Neural crest cell (in vitro differentiated cells): ENCODE data around the gene CDC42. TPM values are rescaled to one million over a fixed set of nuclear protein-coding genes. Genes with fewer than 3 reads are reported as not detected.

Source experiments
- DNase-seq: peaks from one replicate; pipeline ENCODE4 v3.0.0; 2021; ENCODE audit warnings: low read depth, mixed read lengths, low spot score
- H3K27ac Mint-ChIP-seq: one replicate; pipeline ENCODE4 v1.8.0; 2021; ENCODE audit warnings: mild to moderate bottlenecking, mixed read lengths; ENCODE audit not compliant: unreplicated experiment
- H3K27me3 Mint-ChIP-seq: 2 replicates; pipeline ENCODE4 v1.8.0; 2021; ENCODE audit warnings: low read depth, mild to moderate bottlenecking, mixed read lengths
- H3K36me3 Mint-ChIP-seq: 2 replicates; pipeline ENCODE4 v1.8.0; 2021; ENCODE audit warnings: low read depth, mild to moderate bottlenecking, mixed read lengths
- H3K4me1 Mint-ChIP-seq: 2 replicates; pipeline ENCODE4 v1.8.0; 2021; ENCODE audit warnings: mixed read lengths
- H3K4me3 Mint-ChIP-seq: one replicate; pipeline ENCODE4 v1.8.0; 2021; ENCODE audit warnings: mild to moderate bottlenecking, mixed read lengths
- H3K9me3 Mint-ChIP-seq: 2 replicates; pipeline ENCODE4 v1.8.0; 2021; ENCODE audit warnings: mixed read lengths
- CTCF ChIP-seq: fragments of 200-600 bp; sonication (generic); conservative IDR thresholded peaks from 2 replicates; pipeline ENCODE4 v1.5.0; 2021; ENCODE audit warnings: antibody characterized with exemption, mild to moderate bottlenecking
- total RNA-seq: library from RNA; stranded (reverse); gene quantifications from 2 replicates; pipeline ENCODE4 v1.2.1, GENCODE V29; 2021

CDC42 gene
- total RNA-seq, 1 donor from 2014 or later: 198 TPM

GRCh38 chr1:22126531-22126930 is 74.0 kb downstream of the CDC42 start:
- H3K9me3 Mint-ChIP-seq: no peaks in the 10 kb centered on the region
- H3K36me3 Mint-ChIP-seq: no peaks in the 10 kb centered on the region
- peaks cover 18% of the 10 kb centered on the region for H3K4me1 Mint-ChIP-seq
- H3K27ac Mint-ChIP-seq: no peak overlapping the region
- no peak for DNase-seq
- no peak for TF ChIP-seq CTCF
- H3K4me3 Mint-ChIP-seq: no peak overlapping the region
- H3K27me3 Mint-ChIP-seq: no peaks in the 10 kb centered on the region

GRCh38 chr1:22127248-22127647 is 74.7 kb downstream of the CDC42 start:
- DNase-seq: no peak
- H3K9me3 Mint-ChIP-seq: no peaks in the 10 kb centered on the region

GRCh38 chr1:22127731-22128130 is 75.2 kb downstream of the CDC42 start:
- H3K36me3 Mint-ChIP-seq: no peaks in the 10 kb centered on the region
- H3K27me3 Mint-ChIP-seq: no peaks in the 10 kb centered on the region
- no peak for DNase-seq

More at GRCh38 chr1:22127248-22127647, 74.7 kb downstream of the CDC42 start:
- H3K27me3 Mint-ChIP-seq: no peaks in the 10 kb centered on the region
- TF ChIP-seq CTCF: no peak
- H3K4me3 Mint-ChIP-seq: no peak overlapping the region
- H3K27ac Mint-ChIP-seq: no peak overlapping the region
- no peaks in the 10 kb centered on the region for H3K36me3 Mint-ChIP-seq
- peaks cover 11% of the 10 kb centered on the region for H3K4me1 Mint-ChIP-seq

DNA sequence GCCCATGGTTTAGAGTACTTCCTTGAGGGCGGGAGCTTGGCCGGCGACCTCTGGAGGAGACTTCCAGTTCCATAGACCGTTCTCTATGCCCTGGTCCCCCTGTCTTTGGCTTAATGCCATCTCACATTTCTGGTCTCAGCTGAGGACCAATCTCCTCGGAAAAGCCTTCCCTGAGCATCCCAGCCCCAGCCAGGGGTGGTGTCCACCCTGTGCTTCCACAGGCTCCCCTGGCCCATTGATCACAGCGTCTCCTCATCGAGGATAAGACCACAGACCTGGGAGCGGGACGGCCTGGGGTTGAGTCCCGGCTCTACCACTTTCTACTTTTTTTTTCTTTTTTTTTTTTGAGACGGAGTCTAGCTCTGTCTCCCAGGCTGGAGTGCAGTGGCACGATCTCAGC is 75.9 kb downstream of the CDC42 start:
- H3K27ac Mint-ChIP-seq: no peak overlapping the region
- DNase-seq: no peak
- H3K4me3 Mint-ChIP-seq: no peak overlapping the region
- peaks cover 5% of the 10 kb centered on the region for H3K27me3 Mint-ChIP-seq
- no peak for TF ChIP-seq CTCF
- no peaks in the 10 kb centered on the region for H3K9me3 Mint-ChIP-seq
- no peaks in the 10 kb centered on the region for H3K36me3 Mint-ChIP-seq
- H3K4me1 Mint-ChIP-seq: no peaks in the 10 kb centered on the region

More at GRCh38 chr1:22127731-22128130, 75.2 kb downstream of the CDC42 start:
- H3K27ac Mint-ChIP-seq: no peak overlapping the region
- H3K4me1 Mint-ChIP-seq: peaks cover 6% of the 10 kb centered on the region
- H3K9me3 Mint-ChIP-seq: no peaks in the 10 kb centered on the region
- TF ChIP-seq CTCF: no peak
- H3K4me3 Mint-ChIP-seq: no peak overlapping the region

GRCh38 chr1:22129501-22130117 is 77.1 kb downstream of the CDC42 start:
- H3K27ac Mint-ChIP-seq: no peak overlapping the region
- peaks cover 6% of the 10 kb centered on the region for H3K27me3 Mint-ChIP-seq
- no peak for TF ChIP-seq CTCF
- no peaks in the 10 kb centered on the region for H3K36me3 Mint-ChIP-seq
- no peak for DNase-seq
- H3K4me1 Mint-ChIP-seq: no peaks in the 10 kb centered on the region
- no peak overlapping the region for H3K4me3 Mint-ChIP-seq
- H3K9me3 Mint-ChIP-seq: no peaks in the 10 kb centered on the region
